DOHH2 (cell line): ENCODE results near the gene SYNE1.

Experiments used
- CTCF ChIP-seq: fragments of 200-600 bp; sonication (generic); IDR thresholded peaks from one replicate; pipeline ENCODE4 v1.5.1; 2014; ENCODE audit warnings: antibody characterized with exemption, mild to moderate bottlenecking, low read depth, low read length; ENCODE audit not compliant: poor library complexity, severe bottlenecking
- EZH2phosphoT487 ChIP-seq: fragments of 200-600 bp; sonication (generic); IDR thresholded peaks from 2 replicates; pipeline ENCODE4 v1.6.1; 2017; ENCODE audit warnings: borderline replicate concordance, mild to moderate bottlenecking, antibody characterized with exemption, low read length, moderate library complexity, mixed read lengths

DNA sequence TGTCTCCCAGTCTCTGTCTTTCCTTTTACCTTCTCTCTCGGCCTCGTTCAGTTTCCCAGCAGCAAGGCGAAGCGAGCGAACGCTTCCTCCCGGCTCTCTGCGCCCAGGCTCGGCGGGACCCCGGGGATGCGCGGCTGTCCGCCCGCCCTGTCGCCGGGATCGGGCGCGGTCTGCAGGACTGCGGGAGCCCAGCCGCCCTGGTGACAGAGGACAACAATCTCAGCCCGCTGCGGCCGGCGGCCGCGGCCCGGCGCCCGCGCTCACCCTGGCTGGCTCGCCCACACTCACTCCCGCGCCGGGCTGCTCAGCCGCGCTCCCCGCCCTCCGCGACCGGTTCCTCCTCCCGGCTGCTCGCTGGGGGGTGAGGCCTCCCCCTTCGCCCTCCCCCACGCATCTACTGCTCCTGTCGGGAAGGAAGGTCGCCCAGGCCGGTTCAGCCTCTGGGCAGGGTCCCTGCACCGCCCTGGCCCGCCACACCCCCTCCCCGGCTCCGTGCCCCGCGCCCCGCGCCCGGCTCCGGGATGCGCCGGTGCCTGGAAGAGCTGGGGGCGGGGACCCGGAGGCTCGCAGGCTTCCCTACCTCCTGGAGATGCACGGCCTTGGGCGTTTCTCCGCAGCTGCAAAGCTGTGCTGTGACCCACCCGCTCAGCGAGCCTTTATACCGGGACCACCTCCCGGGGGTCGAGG, 410 bp downstream of the SYNE1 start:
- TF ChIP-seq CTCF, result no peak
- no peak for TF ChIP-seq EZH2phosphoT487
